Measurements from ENCODE around the gene OLFM4. TPM values are rescaled to one million over a fixed set of nuclear protein-coding genes. Genes with fewer than 3 reads are reported as not detected.

OLFM4 gene
- total and polyA plus RNA-seq, 5 experiments from 2014 or later = not detected

GRCh38 chr13:53018690-53019647 lies 9.6 kb upstream of the OLFM4 start:
- ATAC-seq = no peak
- POLR2A ChIA-PET = no interaction called here
- peaks cover 0 to 8% (median 2%) of the 10 kb centered on the region in 9 donors for H3K9me3 Mint-ChIP-seq

DNA sequence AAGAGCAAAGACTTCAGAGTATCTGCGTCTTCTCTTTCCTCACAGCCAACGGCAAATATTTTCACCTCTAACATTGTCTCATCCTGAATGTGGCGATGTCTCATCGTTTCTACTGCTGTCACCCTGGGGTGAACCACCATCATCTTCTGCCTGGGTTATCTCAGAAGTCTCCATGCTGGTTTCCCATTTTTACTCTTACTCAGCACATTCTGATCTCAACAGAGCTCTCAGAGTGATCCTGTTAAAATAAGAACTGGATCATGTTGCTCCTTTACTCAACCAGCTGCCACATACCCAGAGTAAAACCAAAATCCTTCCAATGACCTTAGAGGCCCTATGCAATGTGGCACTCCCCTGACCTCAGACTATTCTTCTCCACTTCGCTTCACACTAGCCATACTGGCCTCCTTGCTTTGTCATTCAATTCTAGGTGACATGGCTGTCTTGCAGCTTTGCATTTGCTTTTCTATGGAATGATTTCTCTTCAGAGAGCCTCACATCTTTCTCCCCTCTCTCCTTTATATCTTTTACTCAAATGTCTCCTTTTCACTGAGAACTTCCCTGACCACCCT lies 7.8 kb upstream of the OLFM4 start:
- no peaks in the 10 kb centered on the region for H3K4me1 Mint-ChIP-seq
- H3K4me3 Mint-ChIP-seq = no peak overlapping the region
- ATAC-seq = no peak
- H3K36me3 Mint-ChIP-seq = no peaks in the 10 kb centered on the region
- H3K9me3 Mint-ChIP-seq = peaks cover 0 to 6% (median 0%) of the 10 kb centered on the region in 9 donors
- peaks cover 0 to 14% (median 4%) of the 10 kb centered on the region in 5 donors for H3K27me3 Mint-ChIP-seq
- H3K27ac Mint-ChIP-seq = no peak overlapping the region
- no peak for DNase-seq
- POLR2A ChIA-PET = no interaction called here

More at GRCh38 chr13:53018690-53019647, 9.6 kb upstream of the OLFM4 start:
- Mint-ChIP-seq H3K27me3 (peaks cover 2 to 20% (median 8%) of the 10 kb centered on the region in 5 donors), H3K27ac (no peak overlapping the region), H3K36me3 (no peaks in the 10 kb centered on the region), H3K4me1 (no peaks in the 10 kb centered on the region), H3K4me3 (no peak overlapping the region)
- DNase-seq = no peak

DNA sequence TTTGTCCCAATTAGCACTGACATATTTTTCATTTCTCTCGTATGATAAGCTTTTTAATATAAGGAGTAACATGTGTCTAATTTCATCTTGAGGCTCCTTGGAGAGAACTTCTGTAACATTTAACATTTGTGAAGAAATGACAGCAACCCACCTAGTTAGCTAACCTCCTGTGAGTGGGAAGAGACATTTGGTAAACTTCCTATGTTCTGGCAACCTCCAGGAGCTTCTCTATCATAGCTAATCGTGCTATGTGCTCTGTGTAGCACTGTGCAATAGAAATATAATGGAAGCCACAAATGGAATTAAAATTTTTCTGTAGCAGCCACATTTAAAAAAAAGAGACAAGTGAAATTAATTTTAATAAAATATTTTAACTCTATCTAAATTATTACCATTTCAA lies 5.4 kb upstream of the OLFM4 start:
- Mint-ChIP-seq H3K36me3 (no peaks in the 10 kb centered on the region), H3K27me3 (peaks cover 0 to 4% (median 2%) of the 10 kb centered on the region in 5 donors), H3K9me3 (no peaks in the 10 kb centered on the region), H3K4me3 (no peak overlapping the region), H3K27ac (no peak overlapping the region), H3K4me1 (no peaks in the 10 kb centered on the region)
- POLR2A ChIA-PET = no interaction called here
- DNase-seq (no peak), ATAC-seq (no peak)

GRCh38 chr13:53028063-53028462 lies 550 bp upstream of the OLFM4 start:
- Mint-ChIP-seq H3K36me3 (no peaks in the 10 kb centered on the region), H3K27ac (no peak overlapping the region), H3K4me1 (no peaks in the 10 kb centered on the region), H3K9me3 (no peaks in the 10 kb centered on the region), H3K27me3 (peaks cover 0 to 10% (median 6%) of the 10 kb centered on the region in 5 donors), H3K4me3 (no peak overlapping the region)
- DNase-seq (no peak), ATAC-seq (no peak)
- POLR2A ChIA-PET = no interaction called here

DNA sequence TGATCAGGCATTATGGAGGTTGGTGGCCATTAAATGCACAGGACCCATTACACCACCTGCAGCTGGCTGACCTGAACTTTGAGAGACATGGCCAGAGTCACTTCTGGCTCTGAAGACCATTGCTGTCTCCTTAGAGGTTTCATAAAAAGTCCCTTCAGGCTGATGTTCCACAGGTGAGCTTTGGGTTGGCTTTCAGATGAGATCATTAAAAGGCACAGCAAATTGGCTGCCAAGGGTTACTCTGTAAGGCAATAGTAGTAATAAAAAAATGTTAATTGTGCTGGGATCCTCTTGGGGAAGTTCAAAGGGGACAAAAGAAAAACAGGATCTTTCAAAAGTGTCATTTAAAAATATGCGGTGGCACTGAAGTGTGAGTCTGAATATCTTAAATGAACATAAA lies 4.2 kb downstream of the OLFM4 start:
- H3K36me3 Mint-ChIP-seq = no peaks in the 10 kb centered on the region
- no peaks in the 10 kb centered on the region for H3K4me1 Mint-ChIP-seq
- peaks cover 3 to 18% (median 6%) of the 10 kb centered on the region in 5 donors for H3K27me3 Mint-ChIP-seq
- ATAC-seq (no peak), DNase-seq (no peak)
- H3K9me3 Mint-ChIP-seq = no peaks in the 10 kb centered on the region
- no peak overlapping the region for H3K27ac Mint-ChIP-seq
- H3K4me3 Mint-ChIP-seq = no peak overlapping the region
- POLR2A ChIA-PET = no interaction called here

GRCh38 chr13:53038993-53039392 lies 10.4 kb downstream of the OLFM4 start:
- POLR2A ChIA-PET = no interaction called here
- DNase-seq = no peak
- no peak for ATAC-seq

GRCh38 chr13:53041968-53042516 lies 13.4 kb downstream of the OLFM4 start:
- no peaks in the 10 kb centered on the region for H3K4me1 Mint-ChIP-seq
- peaks cover 0 to 10% (median 0%) of the 10 kb centered on the region in 5 donors for H3K27me3 Mint-ChIP-seq
- H3K4me3 Mint-ChIP-seq = no peak overlapping the region
- ATAC-seq (no peak), DNase-seq (no peak)
- peaks cover 0 to 8% (median 0%) of the 10 kb centered on the region in 9 donors for H3K9me3 Mint-ChIP-seq
- H3K27ac Mint-ChIP-seq = no peak overlapping the region
- POLR2A ChIA-PET = no interaction called here
- no peaks in the 10 kb centered on the region for H3K36me3 Mint-ChIP-seq

More at GRCh38 chr13:53038993-53039392, 10.4 kb downstream of the OLFM4 start:
- Mint-ChIP-seq H3K9me3 (peaks cover 0 to 8% (median 0%) of the 10 kb centered on the region in 9 donors), H3K4me1 (no peaks in the 10 kb centered on the region), H3K27ac (no peak overlapping the region), H3K36me3 (no peaks in the 10 kb centered on the region), H3K27me3 (peaks cover 0 to 18% (median 5%) of the 10 kb centered on the region in 5 donors), H3K4me3 (no peak overlapping the region)

GRCh38 chr13:53042877-53043276 lies 14.3 kb downstream of the OLFM4 start:
- no peaks in the 10 kb centered on the region for H3K36me3 Mint-ChIP-seq
- POLR2A ChIA-PET = no interaction called here

GRCh38 chr13:53043398-53043797 lies 14.8 kb downstream of the OLFM4 start:
- POLR2A ChIA-PET = no interaction called here
- DNase-seq = no peak
- peaks cover 0 to 12% (median 0%) of the 10 kb centered on the region in 5 donors for H3K27me3 Mint-ChIP-seq
- no peaks in the 10 kb centered on the region for H3K36me3 Mint-ChIP-seq
- H3K4me1 Mint-ChIP-seq = no peaks in the 10 kb centered on the region
- no peak overlapping the region for H3K27ac Mint-ChIP-seq
- ATAC-seq = no peak
- no peak overlapping the region for H3K4me3 Mint-ChIP-seq
- peaks cover 0 to 8% (median 0%) of the 10 kb centered on the region in 9 donors for H3K9me3 Mint-ChIP-seq

More at GRCh38 chr13:53042877-53043276, 14.3 kb downstream of the OLFM4 start:
- Mint-ChIP-seq H3K4me1 (no peaks in the 10 kb centered on the region), H3K4me3 (no peak overlapping the region), H3K9me3 (peaks cover 0 to 8% (median 0%) of the 10 kb centered on the region in 9 donors), H3K27me3 (peaks cover 0 to 12% (median 0%) of the 10 kb centered on the region in 5 donors), H3K27ac (no peak overlapping the region)
- ATAC-seq = no peak
- DNase-seq = no peak

- Mint-ChIP-seq H3K27me3 (peaks cover 0 to 12% (median 0%) of the 10 kb centered on the region in 5 donors), H3K4me1 (no peaks in the 10 kb centered on the region), H3K4me3 (no peak overlapping the region)
These were observed 16.6 kb downstream of the OLFM4 start for GRCh38 chr13:53045189-53045588.

GRCh38 chr13:53048880-53049279 lies 20.3 kb downstream of the OLFM4 start:
- Mint-ChIP-seq H3K27me3 (peaks cover 0 to 8% (median 0%) of the 10 kb centered on the region in 5 donors), H3K4me1 (no peaks in the 10 kb centered on the region), H3K27ac (no peak overlapping the region), H3K4me3 (no peak overlapping the region), H3K36me3 (no peaks in the 10 kb centered on the region), H3K9me3 (peaks cover 0 to 2% (median 0%) of the 10 kb centered on the region in 9 donors)
- no peak for DNase-seq
- POLR2A ChIA-PET = no interaction called here
- ATAC-seq = no peak

More at GRCh38 chr13:53045189-53045588, 16.6 kb downstream of the OLFM4 start:
- POLR2A ChIA-PET = no interaction called here
- Mint-ChIP-seq H3K9me3 (peaks cover 0 to 8% (median 0%) of the 10 kb centered on the region in 9 donors), H3K27ac (no peak overlapping the region), H3K36me3 (no peaks in the 10 kb centered on the region)
- DNase-seq (no peak), ATAC-seq (no peak)

GRCh38 chr13:53050151-53050550 lies 21.5 kb downstream of the OLFM4 start:
- H3K4me1 Mint-ChIP-seq = no peaks in the 10 kb centered on the region
- H3K27me3 Mint-ChIP-seq = peaks cover 0 to 5% (median 0%) of the 10 kb centered on the region in 5 donors
- DNase-seq (no peak), ATAC-seq (no peak)
- POLR2A ChIA-PET = no interaction called here
- H3K36me3 Mint-ChIP-seq = no peaks in the 10 kb centered on the region
- peaks cover 0 to 2% (median 0%) of the 10 kb centered on the region in 9 donors for H3K9me3 Mint-ChIP-seq
- no peak overlapping the region for H3K4me3 Mint-ChIP-seq
- H3K27ac Mint-ChIP-seq = no peak overlapping the region

DNA sequence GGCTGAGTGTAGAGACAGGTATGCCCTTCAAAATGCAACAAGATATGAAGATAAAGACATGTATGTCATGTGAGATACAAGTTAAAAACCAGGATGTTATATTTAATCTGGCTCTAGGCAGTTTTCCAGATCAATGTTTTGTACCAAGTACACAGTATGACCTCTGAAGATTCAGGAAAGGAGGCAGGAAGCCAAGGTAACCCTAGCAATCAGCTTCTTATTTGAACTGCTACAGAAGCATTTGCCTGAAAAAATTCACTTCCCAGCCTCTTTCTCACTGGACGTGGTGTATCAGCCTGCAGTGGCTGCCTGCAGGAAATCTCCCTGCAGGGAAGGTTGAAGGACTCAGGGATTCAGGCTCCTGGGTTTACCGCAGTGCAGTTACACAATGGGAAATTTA lies 24.1 kb downstream of the OLFM4 start:
- H3K4me3 Mint-ChIP-seq = no peak overlapping the region
- POLR2A ChIA-PET = no interaction called here
- peaks cover 0 to 2% (median 0%) of the 10 kb centered on the region in 9 donors for H3K9me3 Mint-ChIP-seq
- DNase-seq (no peak), ATAC-seq (no peak)
- H3K36me3 Mint-ChIP-seq = no peaks in the 10 kb centered on the region
- H3K27ac Mint-ChIP-seq = no peak overlapping the region
- H3K4me1 Mint-ChIP-seq = no peaks in the 10 kb centered on the region
- peaks cover 0 to 2% (median 0%) of the 10 kb centered on the region in 5 donors for H3K27me3 Mint-ChIP-seq

Measured in naive thymus-derived CD8-positive, alpha-beta T cell (primary cell).